ENCODE measurements around the gene SUFU.

The SUFU gene

DNA sequence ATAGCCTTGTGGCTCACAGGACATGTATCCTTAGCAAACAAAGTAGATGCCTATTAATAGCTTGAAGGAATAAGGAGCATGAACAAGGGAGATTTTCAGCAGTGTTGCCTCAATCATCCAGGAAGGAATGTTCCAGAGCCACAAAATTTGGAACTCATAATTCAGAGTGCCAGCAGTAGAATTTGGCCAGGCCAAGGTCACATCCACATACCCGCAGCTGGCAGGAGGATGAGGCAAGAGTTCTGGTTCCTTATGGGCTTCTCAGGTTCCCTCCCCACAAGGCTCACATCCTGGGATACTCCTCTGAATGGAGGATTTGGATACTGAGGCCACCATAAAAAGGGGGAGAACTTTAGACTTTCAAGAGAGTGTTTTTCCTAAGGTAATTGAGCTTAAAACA is 45.8 kb downstream of the SUFU start:
- Histone ChIP-seq H3K36me3 (ENCODE audit: control insufficient read depth, insufficient read depth, low read length) (no peaks in the 10 kb centered on the region; the same call in none of the 2 replicates), H3K27me3 (replicated peaks; ENCODE audit: control insufficient read depth, insufficient read depth, low read length) (no peaks in the 10 kb centered on the region), H3K4me3 (replicated peaks; ENCODE audit: low read depth, low read length) (no peak overlapping the region)
- TF ChIP-seq CTCF (IDR thresholded peaks at IDR 0.05; ENCODE audit: insufficient read depth, low read length, poor library complexity, severe bottlenecking), result no peak
- DNase-seq (ENCODE audit: extremely low read depth, insufficient read length), result no peak

DNA sequence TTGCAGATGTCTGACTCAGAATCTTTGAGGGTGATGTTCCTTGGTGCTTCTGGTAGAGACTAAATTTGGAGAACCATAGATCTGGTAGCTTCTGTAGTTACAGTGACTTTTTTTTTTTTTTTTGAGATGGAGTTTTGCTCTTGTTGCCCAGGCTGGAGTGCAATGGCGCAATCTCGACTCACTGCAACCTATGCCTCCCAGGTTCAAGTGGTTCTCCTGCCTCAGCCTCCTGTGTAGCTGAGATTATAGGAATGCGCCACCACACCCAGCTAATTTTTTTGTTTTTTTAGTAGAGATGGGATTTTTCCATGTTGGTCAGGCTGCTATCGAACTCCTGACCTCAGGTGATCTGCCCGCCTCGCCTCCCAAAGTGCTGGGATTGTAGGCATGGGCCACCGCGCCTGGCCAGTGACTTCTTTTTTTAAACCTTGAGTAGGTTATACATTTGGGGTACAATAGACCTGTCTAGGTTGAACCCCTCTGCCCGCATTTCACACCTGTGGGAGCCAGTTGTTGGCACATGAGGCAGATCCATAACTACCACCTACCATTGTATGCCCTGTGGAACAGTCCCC is 47.0 kb downstream of the SUFU start:
- TF ChIP-seq CTCF (IDR thresholded peaks at IDR 0.05; ENCODE audit: insufficient read depth, low read length, poor library complexity, severe bottlenecking), result no peak
- no peaks in the 10 kb centered on the region; the same call in none of the 2 replicates for H3K36me3 ChIP-seq (ENCODE audit: control insufficient read depth, insufficient read depth, low read length)
- no peak for DNase-seq (ENCODE audit: extremely low read depth, insufficient read length)
- no peak overlapping the region for H3K4me3 ChIP-seq (replicated peaks; ENCODE audit: low read depth, low read length)
- H3K27me3 ChIP-seq (replicated peaks; ENCODE audit: control insufficient read depth, insufficient read depth, low read length), result no peaks in the 10 kb centered on the region

DNA sequence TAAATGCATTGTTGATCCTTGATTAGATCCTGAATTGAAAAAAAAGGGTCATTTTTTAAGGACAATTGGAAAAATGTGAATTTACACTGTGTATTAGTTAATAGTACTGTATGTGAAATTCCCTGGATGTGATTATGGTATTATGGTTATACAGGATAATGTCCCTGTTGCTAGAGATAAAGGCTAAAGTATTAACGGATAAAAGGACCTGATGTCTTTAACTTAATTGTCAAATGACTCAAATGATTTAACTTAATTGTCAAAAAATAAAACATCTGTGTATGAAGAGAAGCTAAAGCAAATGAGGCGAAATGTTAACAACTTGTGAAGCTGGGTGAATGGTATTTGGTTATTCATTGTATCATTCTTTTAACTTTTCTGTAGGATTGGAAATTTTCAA is 48.8 kb downstream of the SUFU start:
- Histone ChIP-seq H3K36me3 (ENCODE audit: control insufficient read depth, insufficient read depth, low read length) (no peaks in the 10 kb centered on the region; the same call in none of the 2 replicates), H3K4me3 (replicated peaks; ENCODE audit: low read depth, low read length) (no peak overlapping the region), H3K27me3 (replicated peaks; ENCODE audit: control insufficient read depth, insufficient read depth, low read length) (no peaks in the 10 kb centered on the region)
- DNase-seq (ENCODE audit: extremely low read depth, insufficient read length), result no peak
- TF ChIP-seq CTCF (IDR thresholded peaks at IDR 0.05; ENCODE audit: insufficient read depth, low read length, poor library complexity, severe bottlenecking), result no peak

GRCh38 chr10:102553771-102554170 is 50.0 kb downstream of the SUFU start:
- Histone ChIP-seq H3K36me3 (ENCODE audit: control insufficient read depth, insufficient read depth, low read length) (no peaks in the 10 kb centered on the region; the same call in none of the 2 replicates), H3K27me3 (replicated peaks; ENCODE audit: control insufficient read depth, insufficient read depth, low read length) (no peaks in the 10 kb centered on the region), H3K4me3 (replicated peaks; ENCODE audit: low read depth, low read length) (no peak overlapping the region)
- TF ChIP-seq CTCF (IDR thresholded peaks at IDR 0.05; ENCODE audit: insufficient read depth, low read length, poor library complexity, severe bottlenecking), result no peak
- no peak for DNase-seq (ENCODE audit: extremely low read depth, insufficient read length)

- H3K36me3 ChIP-seq (ENCODE audit: control insufficient read depth, insufficient read depth, low read length), result no peaks in the 10 kb centered on the region; the same call in none of the 2 replicates
- TF ChIP-seq CTCF (IDR thresholded peaks at IDR 0.05; ENCODE audit: insufficient read depth, low read length, poor library complexity, severe bottlenecking), result no peak
Measured at GRCh38 chr10:102554531-102554930, 50.8 kb downstream of the SUFU start.

More at GRCh38 chr10:102554531-102554930, 50.8 kb downstream of the SUFU start:
- H3K27me3 ChIP-seq (replicated peaks; ENCODE audit: control insufficient read depth, insufficient read depth, low read length), result no peaks in the 10 kb centered on the region
- H3K4me3 ChIP-seq (replicated peaks; ENCODE audit: low read depth, low read length), result no peak overlapping the region
- no peak for DNase-seq (ENCODE audit: extremely low read depth, insufficient read length)
